Fibroblast of the aortic adventitia (primary cell): ENCODE results near the gene NRCAM. TPM values are rescaled to one million over a fixed set of nuclear protein-coding genes. Genes with fewer than 3 reads are reported as not detected.

Experiments
- DNase-seq: peaks from one replicate; pipeline ENCODE4 v3.0.0-alpha.2; 2010; ENCODE audit warnings: low read depth
- H3K4me3 ChIP-seq: 2 replicates; pipeline ENCODE4 v1.5.1; 2011; ENCODE audit warnings: low read depth, mild to moderate bottlenecking, control low read depth, low read length, moderate library complexity
- total RNA-seq: library from RNA; depleted of rRNA; stranded (reverse); fragments of >200 nt; gene quantifications from 2 replicates; pipeline ENCODE4 v1.2.3, GENCODE V29; 2012; ENCODE audit warnings: low replicate concordance
- TF ChIP-seq, protein P1 (sequence below): IDR thresholded peaks from 2 replicates; pipeline ENCODE4 v1.5.1; 2011; ENCODE audit warnings: mild to moderate bottlenecking, low read length, control low read depth, inconsistent platforms; ENCODE audit not compliant: insufficient read depth

The NRCAM gene
- total RNA-seq, 1 donor, result 2.3 TPM

DNA sequence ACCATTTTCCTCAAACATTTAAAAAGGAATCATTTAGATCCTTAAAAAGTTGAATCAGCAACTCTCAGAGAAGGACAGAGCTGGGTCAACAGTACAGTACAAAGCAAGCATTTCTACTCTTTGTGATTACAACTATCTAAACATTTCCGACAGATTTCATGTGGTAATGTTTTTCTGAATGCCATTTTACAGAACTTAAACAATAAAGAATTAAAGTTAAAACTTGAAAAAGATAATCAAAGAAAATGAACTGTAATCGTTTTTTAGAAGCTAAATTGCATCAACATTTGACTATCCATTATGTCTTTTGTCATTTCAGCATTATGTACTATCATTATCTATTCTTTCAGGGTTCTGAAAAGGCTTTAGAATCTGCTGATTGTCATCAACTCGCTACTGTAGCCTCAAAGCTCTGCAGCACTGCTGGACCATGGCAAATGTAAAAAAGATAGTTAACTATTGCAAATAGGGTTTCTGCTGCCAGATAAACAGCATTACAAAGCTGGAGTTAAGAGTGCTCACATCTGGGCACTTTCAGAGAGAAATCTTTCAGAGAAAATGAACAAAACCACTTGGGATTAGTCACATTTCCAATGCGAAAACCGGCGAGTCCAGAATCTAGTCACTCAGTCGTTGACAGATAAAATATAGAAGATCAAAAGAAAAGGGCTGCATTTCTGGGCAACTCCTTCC is 165.6 kb downstream of the NRCAM start:
- TF ChIP-seq, protein P1, sequence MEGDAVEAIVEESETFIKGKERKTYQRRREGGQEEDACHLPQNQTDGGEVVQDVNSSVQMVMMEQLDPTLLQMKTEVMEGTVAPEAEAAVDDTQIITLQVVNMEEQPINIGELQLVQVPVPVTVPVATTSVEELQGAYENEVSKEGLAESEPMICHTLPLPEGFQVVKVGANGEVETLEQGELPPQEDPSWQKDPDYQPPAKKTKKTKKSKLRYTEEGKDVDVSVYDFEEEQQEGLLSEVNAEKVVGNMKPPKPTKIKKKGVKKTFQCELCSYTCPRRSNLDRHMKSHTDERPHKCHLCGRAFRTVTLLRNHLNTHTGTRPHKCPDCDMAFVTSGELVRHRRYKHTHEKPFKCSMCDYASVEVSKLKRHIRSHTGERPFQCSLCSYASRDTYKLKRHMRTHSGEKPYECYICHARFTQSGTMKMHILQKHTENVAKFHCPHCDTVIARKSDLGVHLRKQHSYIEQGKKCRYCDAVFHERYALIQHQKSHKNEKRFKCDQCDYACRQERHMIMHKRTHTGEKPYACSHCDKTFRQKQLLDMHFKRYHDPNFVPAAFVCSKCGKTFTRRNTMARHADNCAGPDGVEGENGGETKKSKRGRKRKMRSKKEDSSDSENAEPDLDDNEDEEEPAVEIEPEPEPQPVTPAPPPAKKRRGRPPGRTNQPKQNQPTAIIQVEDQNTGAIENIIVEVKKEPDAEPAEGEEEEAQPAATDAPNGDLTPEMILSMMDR, result no peak
- DNase-seq, result peak; percentile 43
- H3K4me3 ChIP-seq, result no peak overlapping the region

DNA sequence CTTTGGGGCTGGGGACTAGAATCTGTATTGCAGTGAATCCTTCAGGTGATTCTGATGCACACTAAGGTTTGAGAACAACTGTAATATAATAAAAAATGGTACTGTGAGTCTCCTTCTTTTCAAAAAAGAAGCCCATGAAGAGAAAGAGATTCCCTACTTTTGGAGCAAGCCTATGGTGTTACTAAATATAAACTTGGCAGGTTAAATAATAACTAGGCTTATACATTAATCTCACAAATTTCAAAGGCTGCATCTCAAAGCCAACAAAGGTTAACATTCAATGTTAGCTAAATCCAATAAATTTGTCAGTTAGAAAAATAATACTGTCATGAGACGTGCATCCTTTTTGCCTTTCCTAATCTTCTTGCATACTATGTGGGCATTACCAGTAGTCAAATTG is 166.4 kb downstream of the NRCAM start:
- DNase-seq, result no peak
- no peak overlapping the region for H3K4me3 ChIP-seq
- TF ChIP-seq, protein P1, result no peak

DNA sequence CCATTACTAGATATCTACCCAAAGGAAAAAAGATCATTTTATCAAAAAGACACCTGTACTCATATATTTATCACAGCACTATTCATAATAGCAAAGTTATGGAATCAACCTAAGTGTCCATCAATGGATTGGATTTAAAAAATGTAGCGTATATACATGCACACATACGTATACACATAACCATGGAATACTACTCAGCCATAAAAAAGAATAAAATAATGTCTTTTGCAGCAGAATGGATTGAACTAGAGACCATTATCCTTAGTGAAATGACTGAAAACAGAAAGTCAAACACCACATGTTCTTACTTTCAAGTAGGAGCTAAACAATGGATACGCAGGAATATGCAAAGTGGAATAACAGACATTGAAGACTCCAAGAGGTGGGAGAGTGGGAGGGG is 168.4 kb downstream of the NRCAM start:
- DNase-seq, result no peak
- TF ChIP-seq, protein P1, result no peak
- no peak overlapping the region for H3K4me3 ChIP-seq

DNA sequence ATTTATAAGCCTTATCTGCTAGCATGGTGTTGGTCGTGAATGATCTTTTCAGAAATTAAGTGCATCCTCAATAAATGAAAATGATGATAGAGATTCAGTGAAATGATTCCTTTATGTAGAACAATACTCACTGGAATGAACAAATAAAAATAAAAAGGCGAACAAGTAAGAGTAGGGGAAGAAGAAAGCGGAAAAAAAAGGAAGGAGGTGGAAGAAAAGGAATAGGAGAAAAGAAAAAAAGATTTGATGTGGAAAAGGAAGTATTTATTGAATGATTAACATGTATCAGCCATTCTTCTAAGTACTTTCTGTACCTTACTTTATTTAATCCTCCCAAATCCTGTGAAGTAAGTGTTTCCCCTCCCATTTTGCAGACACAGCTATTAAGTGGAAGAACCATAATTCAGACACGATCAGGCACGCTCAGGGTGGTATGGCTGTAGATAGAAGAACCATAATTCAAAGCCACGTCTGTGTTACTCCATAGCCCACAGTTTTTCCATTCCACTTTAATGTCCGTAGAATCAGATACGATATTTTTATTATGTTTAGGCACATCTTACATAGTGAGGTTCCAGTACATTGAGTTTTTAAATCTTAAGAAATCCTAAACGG is 169.8 kb downstream of the NRCAM start:
- no peak for DNase-seq
- TF ChIP-seq, protein P1, result no peak
- H3K4me3 ChIP-seq, result no peak overlapping the region

DNA sequence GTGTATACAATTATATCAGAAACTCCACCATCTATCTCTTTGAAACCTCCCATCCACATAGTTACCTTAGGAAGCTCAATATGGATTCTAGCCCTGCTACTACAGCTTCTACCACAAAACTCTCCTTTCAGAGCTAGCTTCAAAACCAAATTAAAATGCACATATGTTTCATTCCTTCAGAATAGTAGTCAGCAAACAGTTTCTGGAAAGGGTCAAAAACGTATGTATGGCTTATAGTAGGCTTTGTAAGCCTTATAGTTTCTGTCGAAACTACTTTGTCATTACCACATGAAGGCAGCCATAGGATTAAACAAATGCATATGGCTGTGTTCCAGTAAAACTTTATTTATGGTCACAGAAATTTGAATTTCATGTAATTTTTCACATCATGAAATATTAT is 170.5 kb downstream of the NRCAM start:
- TF ChIP-seq, protein P1, result no peak
- DNase-seq, result no peak
- no peak overlapping the region for H3K4me3 ChIP-seq

DNA sequence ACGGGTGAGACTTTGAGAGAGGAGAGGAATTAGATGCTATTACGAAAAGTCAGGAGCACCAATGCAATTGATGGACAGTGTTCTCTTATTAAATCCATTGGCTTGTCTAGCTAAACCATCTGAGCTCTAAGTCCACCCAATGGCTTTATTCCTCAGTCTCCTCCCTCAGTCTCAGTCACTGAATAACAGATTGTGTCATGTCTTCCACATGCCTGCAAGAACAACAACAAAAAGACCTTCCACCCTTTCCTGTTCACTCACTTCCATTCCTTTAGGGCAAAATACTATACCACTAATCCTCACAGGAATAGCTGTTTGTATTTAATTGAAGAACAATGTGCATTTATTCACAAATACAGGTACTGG is 171.2 kb downstream of the NRCAM start:
- DNase-seq, result no peak
- TF ChIP-seq, protein P1, result no peak

More for the DNA sequence above, 171.2 kb downstream of the NRCAM start:
- no peak overlapping the region for H3K4me3 ChIP-seq
